Stimulated activated naive B cell treated with anti-CD40 and anti-IgM and Interleukin-4, amounts not matched to agents 10 μg/mL and 1 μg/mL and 100 μg/mL, for 72 hours (primary cell): ENCODE results near the gene DDTL.
"Not testable (repeated sequence)": the region's sequence is repeated elsewhere in the genome, so short reads cannot be mapped to it uniquely, and the experiment has no call there.

Source experiments
- ATAC-seq, 2 donors: fragments of 150-1000 bp; cut with Tn5 transposase; replicated peaks; 2 replicates each; pipeline ENCODE4 v1.10.0; 2021; ENCODE audit warnings: moderate library complexity in 1 of 2
- DNase-seq: peaks from one replicate; pipeline ENCODE4 v3.0.0; 2021
- H3K27ac Mint-ChIP-seq: one replicate; pipeline ENCODE4 v1.8.0; 2022; ENCODE audit warnings: mild to moderate bottlenecking, mixed read lengths
- H3K27me3 Mint-ChIP-seq, 2 donors: one replicate each; pipeline ENCODE4 v1.8.0; 2022; ENCODE audit warnings: mixed read lengths in 2 of 2
- H3K36me3 Mint-ChIP-seq, 2 donors: one replicate each; pipeline ENCODE4 v1.8.0; 2022; ENCODE audit warnings: mixed read lengths in 2 of 2, mild to moderate bottlenecking in 1 of 2
- H3K4me1 Mint-ChIP-seq, 2 donors: one replicate each; pipeline ENCODE4 v1.8.0; 2022; ENCODE audit warnings: mixed read lengths in 2 of 2, mild to moderate bottlenecking in 1 of 2
- H3K4me3 Mint-ChIP-seq, 2 donors: one replicate each; pipeline ENCODE4 v1.8.0; 2022; ENCODE audit warnings: mild to moderate bottlenecking in 2 of 2, mixed read lengths in 2 of 2, moderate library complexity in 1 of 2
- H3K9me3 Mint-ChIP-seq, 2 donors: one replicate each; pipeline ENCODE4 v1.8.0; 2022; ENCODE audit warnings: mixed read lengths in 2 of 2, mild to moderate bottlenecking in 1 of 2

Gene DDTL

GRCh38 chr22:23979557-23980240 is 13.0 kb downstream of the DDTL start, which contains the start of gene GSTT2:
Gene GSTT2, plus strand, starts transcription at chr22:23980134.
- H3K36me3 Mint-ChIP-seq, H3K27ac Mint-ChIP-seq, ATAC-seq, H3K4me3 Mint-ChIP-seq, H3K4me1 Mint-ChIP-seq, DNase-seq, H3K9me3 Mint-ChIP-seq, H3K27me3 Mint-ChIP-seq: not testable (repeated sequence)

GRCh38 chr22:23980567-23980966 is 13.9 kb downstream of the DDTL start:
- H3K9me3 Mint-ChIP-seq, H3K27me3 Mint-ChIP-seq, H3K4me1 Mint-ChIP-seq, H3K4me3 Mint-ChIP-seq, H3K36me3 Mint-ChIP-seq, ATAC-seq, H3K27ac Mint-ChIP-seq, DNase-seq: not testable (repeated sequence)

- H3K4me1 Mint-ChIP-seq, result peaks cover 2 to 5% of the 10 kb centered on the region in 2 donors
- no peak overlapping the region for H3K27ac Mint-ChIP-seq
- peaks cover 3 to 5% of the 10 kb centered on the region in 2 donors for H3K27me3 Mint-ChIP-seq
- H3K9me3 Mint-ChIP-seq, result peaks cover 0 to 3% of the 10 kb centered on the region in 2 donors
- no peaks in the 10 kb centered on the region for H3K36me3 Mint-ChIP-seq
- peak; percentile 26 for DNase-seq
- peak; percentile 79 to 88 for ATAC-seq
- H3K4me3 Mint-ChIP-seq, result no peak overlapping the region
These were observed 17.7 kb downstream of the DDTL start for GRCh38 chr22:23984430-23984829.

- H3K9me3 Mint-ChIP-seq, ATAC-seq, DNase-seq, H3K36me3 Mint-ChIP-seq, H3K4me3 Mint-ChIP-seq, H3K27ac Mint-ChIP-seq, H3K4me1 Mint-ChIP-seq, H3K27me3 Mint-ChIP-seq: not testable (repeated sequence)
These were observed 19.4 kb downstream of the DDTL start for GRCh38 chr22:23986089-23986488.

GRCh38 chr22:23986538-23987178 is 20.0 kb downstream of the DDTL start:
- not testable (repeated sequence) for H3K4me1 Mint-ChIP-seq, H3K36me3 Mint-ChIP-seq, H3K4me3 Mint-ChIP-seq, H3K27me3 Mint-ChIP-seq, ATAC-seq, H3K9me3 Mint-ChIP-seq, H3K27ac Mint-ChIP-seq, DNase-seq

GRCh38 chr22:23989583-23990244 is 23.0 kb downstream of the DDTL start:
- ATAC-seq, H3K9me3 Mint-ChIP-seq, H3K36me3 Mint-ChIP-seq, H3K27me3 Mint-ChIP-seq, DNase-seq, H3K4me3 Mint-ChIP-seq, H3K4me1 Mint-ChIP-seq, H3K27ac Mint-ChIP-seq: not testable (repeated sequence)

- not testable (repeated sequence) for DNase-seq, ATAC-seq, H3K27me3 Mint-ChIP-seq, H3K36me3 Mint-ChIP-seq, H3K9me3 Mint-ChIP-seq, H3K4me3 Mint-ChIP-seq, H3K4me1 Mint-ChIP-seq, H3K27ac Mint-ChIP-seq
These were observed 26.4 kb downstream of the DDTL start for GRCh38 chr22:23993080-23993479.

GRCh38 chr22:23993581-23994177 is 27.0 kb downstream of the DDTL start:
- H3K27ac Mint-ChIP-seq, DNase-seq, H3K27me3 Mint-ChIP-seq, H3K36me3 Mint-ChIP-seq, H3K4me1 Mint-ChIP-seq, H3K9me3 Mint-ChIP-seq, H3K4me3 Mint-ChIP-seq: not testable (repeated sequence)
- ATAC-seq, result peak; percentile 19 to 50

- no peak for DNase-seq
- no peaks in the 10 kb centered on the region for H3K9me3 Mint-ChIP-seq
- ATAC-seq, result no peak
- H3K27ac Mint-ChIP-seq, result no peak overlapping the region
- no peaks in the 10 kb centered on the region for H3K36me3 Mint-ChIP-seq
- H3K4me1 Mint-ChIP-seq, result peaks cover 0 to 1% of the 10 kb centered on the region in 2 donors
- H3K4me3 Mint-ChIP-seq, result no peak overlapping the region
- peaks cover 7 to 13% of the 10 kb centered on the region in 2 donors for H3K27me3 Mint-ChIP-seq
These were observed 30.4 kb downstream of the DDTL start for GRCh38 chr22:23997092-23997491.

- not testable (repeated sequence) for H3K9me3 Mint-ChIP-seq, ATAC-seq
These were observed 33.1 kb downstream of the DDTL start for GRCh38 chr22:23999779-24000178.

GRCh38 chr22:24001314-24001713 is 34.6 kb downstream of the DDTL start:
- DNase-seq (no peak), ATAC-seq (no peak)
- Mint-ChIP-seq H3K4me1 (no peaks in the 10 kb centered on the region), H3K4me3 (no peak overlapping the region), H3K27ac (no peak overlapping the region), H3K36me3 (no peaks in the 10 kb centered on the region), H3K9me3 (no peaks in the 10 kb centered on the region), H3K27me3 (peaks cover 9 to 18% of the 10 kb centered on the region in 2 donors)

More at GRCh38 chr22:23999779-24000178, 33.1 kb downstream of the DDTL start:
- H3K36me3 Mint-ChIP-seq, DNase-seq, H3K4me3 Mint-ChIP-seq, H3K4me1 Mint-ChIP-seq: not testable (repeated sequence)
- H3K27me3 Mint-ChIP-seq, result peaks cover 9 to 18% of the 10 kb centered on the region in 2 donors
- H3K27ac Mint-ChIP-seq, result peak overlapping the region; percentile 48

- no peaks in the 10 kb centered on the region for H3K36me3 Mint-ChIP-seq
- no peaks in the 10 kb centered on the region for H3K9me3 Mint-ChIP-seq
- no peak overlapping the region for H3K4me3 Mint-ChIP-seq
- ATAC-seq (no peak), DNase-seq (no peak)
- H3K4me1 Mint-ChIP-seq, result no peaks in the 10 kb centered on the region
- peaks cover 9 to 18% of the 10 kb centered on the region in 2 donors for H3K27me3 Mint-ChIP-seq
- no peak overlapping the region for H3K27ac Mint-ChIP-seq
These were observed 35.6 kb downstream of the DDTL start for GRCh38 chr22:24002272-24002671.

GRCh38 chr22:24002851-24003250 is 36.2 kb downstream of the DDTL start:
- Mint-ChIP-seq H3K9me3 (no peaks in the 10 kb centered on the region), H3K27me3 (peaks cover 9 to 18% of the 10 kb centered on the region in 2 donors), H3K4me3 (no peak overlapping the region), H3K36me3 (no peaks in the 10 kb centered on the region), H3K27ac (no peak overlapping the region), H3K4me1 (no peaks in the 10 kb centered on the region)
- ATAC-seq, result no peak
- DNase-seq, result no peak

GRCh38 chr22:24003887-24004286 is 37.2 kb downstream of the DDTL start:
- peaks cover 9 to 18% of the 10 kb centered on the region in 2 donors for H3K27me3 Mint-ChIP-seq
- no peaks in the 10 kb centered on the region for H3K9me3 Mint-ChIP-seq
- no peak overlapping the region for H3K27ac Mint-ChIP-seq
- DNase-seq (no peak), ATAC-seq (no peak)
- no peaks in the 10 kb centered on the region for H3K4me1 Mint-ChIP-seq
- H3K36me3 Mint-ChIP-seq, result no peaks in the 10 kb centered on the region
- H3K4me3 Mint-ChIP-seq, result no peak overlapping the region
